Activated T-cell treated with anti-CD3 and anti-CD28 coated beads, Interleukin-2, amount 50 U/mL, for 1 hour (primary cell): ENCODE data around the gene THADA.
"Not testable (repeated sequence)": the region's sequence is repeated elsewhere in the genome, so short reads cannot be mapped to it uniquely, and the experiment has no call there.

ENCODE experiments used
- DNase-seq: peaks from one replicate; pipeline ENCODE4 v3.0.0-alpha.2; 2020

THADA gene

GRCh38 chr2:43405829-43406228 lies 190.0 kb downstream of the THADA start:
- no peak for DNase-seq

GRCh38 chr2:43402452-43402937 lies 193.3 kb downstream of the THADA start:
- no peak for DNase-seq

- DNase-seq = no peak
Measured at GRCh38 chr2:43402002-43402401, 193.8 kb downstream of the THADA start.

GRCh38 chr2:43400508-43400907 lies 195.3 kb downstream of the THADA start:
- no peak for DNase-seq

- DNase-seq = no peak
Measured at GRCh38 chr2:43399515-43400264, 196.1 kb downstream of the THADA start.

- no peak for DNase-seq
Measured at GRCh38 chr2:43399098-43399497, 196.7 kb downstream of the THADA start.

- DNase-seq = no peak
Measured at GRCh38 chr2:43397821-43398220, 198.0 kb downstream of the THADA start.

GRCh38 chr2:43397411-43397810 lies 198.4 kb downstream of the THADA start:
- no peak for DNase-seq

GRCh38 chr2:43396344-43396743 lies 199.5 kb downstream of the THADA start:
- not testable (repeated sequence) for DNase-seq

GRCh38 chr2:43393918-43394317 lies 201.9 kb downstream of the THADA start:
- no peak for DNase-seq

GRCh38 chr2:43391878-43392215 lies 204.0 kb downstream of the THADA start:
- DNase-seq = no peak

GRCh38 chr2:43391201-43391877 lies 204.5 kb downstream of the THADA start:
- no peak for DNase-seq

- DNase-seq = no peak
Measured at GRCh38 chr2:43389581-43390466, 206.0 kb downstream of the THADA start.

- DNase-seq = no peak
Measured at GRCh38 chr2:43388371-43388770, 207.5 kb downstream of the THADA start.

- DNase-seq = no peak
Measured at GRCh38 chr2:43387092-43388062, 208.5 kb downstream of the THADA start.

GRCh38 chr2:43386679-43387078 lies 209.2 kb downstream of the THADA start:
- not testable (repeated sequence) for DNase-seq

- no peak for DNase-seq
Measured at GRCh38 chr2:43384143-43384542, 211.7 kb downstream of the THADA start.

GRCh38 chr2:43383533-43383932 lies 212.3 kb downstream of the THADA start:
- DNase-seq = no peak

- DNase-seq = no peak
Measured at GRCh38 chr2:43379494-43379893, 216.3 kb downstream of the THADA start.

- DNase-seq = no peak
Measured at GRCh38 chr2:43377327-43377726, 218.5 kb downstream of the THADA start.

- no peak for DNase-seq
Measured at GRCh38 chr2:43376523-43377198, 219.2 kb downstream of the THADA start.
